Smooth muscle cell of bladder (primary cell): ENCODE data around the gene RNF167. TPM values are rescaled to one million over a fixed set of nuclear protein-coding genes. Genes with fewer than 3 reads are reported as not detected.

Experiments
- total RNA-seq: library from RNA; depleted of rRNA; stranded (reverse); fragments of >200 nt; gene quantifications from 2 replicates; pipeline ENCODE4 v1.2.3, GENCODE V29; 2014

Gene RNF167
- 12.2 and 15.3 TPM in 2 replicates for total RNA-seq

DNA sequence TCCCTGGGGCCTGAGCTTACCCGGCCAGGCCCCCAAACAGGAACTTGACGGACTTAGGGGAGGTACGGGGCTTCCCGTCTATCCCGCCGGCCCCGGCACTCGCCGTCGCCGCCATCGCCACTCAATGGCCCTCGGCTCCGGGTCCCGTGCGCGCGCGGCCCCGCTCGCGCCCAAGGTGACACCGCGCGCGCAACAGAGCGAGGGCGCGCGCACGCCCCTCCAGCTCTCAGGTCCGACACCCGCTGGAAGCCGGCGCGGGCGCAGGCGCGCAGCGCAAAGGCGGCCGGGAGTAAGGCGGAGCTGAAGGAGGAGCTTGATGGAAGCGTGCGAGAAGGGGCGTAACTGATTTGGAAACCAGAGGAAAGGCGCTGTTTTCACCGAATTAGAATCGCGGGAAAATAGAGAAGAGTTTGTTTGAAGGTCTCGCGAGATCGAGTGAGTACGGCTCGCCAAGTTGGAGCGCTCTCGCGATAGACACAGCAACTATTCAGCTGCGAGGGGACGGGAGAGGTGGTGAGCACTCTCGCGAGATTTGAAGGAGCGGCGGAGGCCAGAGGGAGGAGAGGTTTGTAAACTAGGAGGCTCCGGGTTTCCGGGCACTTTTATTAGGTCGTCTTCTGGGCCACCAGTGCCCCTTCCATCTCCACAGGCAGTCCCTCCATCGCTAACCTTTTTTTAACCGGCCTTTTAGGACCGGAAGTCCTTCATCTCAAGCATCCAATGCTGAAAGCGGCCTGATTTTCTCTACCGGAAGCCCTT, at the start of gene RNF167, which contains the start of gene SLC25A11:
RNF167 (plus strand) TSS at position 473 of the 759 bp plus-strand sequence. CDS start 642 bp downstream, outside the sequence.
SLC25A11 (minus strand) TSS at position 251 of the 759 bp plus-strand sequence; CDS start at position 115, 136 bp downstream.

GRCh38 chr17:4899341-4900230, 40.5 kb upstream of the RNF167 start, which contains the start of gene C17orf107:
Gene C17orf107, plus strand, starts transcription at chr17:4899536. Its CDS starts 227 bp downstream, at chr17:4899763.

GRCh38 chr17:4903051-4903818, 36.8 kb upstream of the RNF167 start, which contains the start of gene CHRNE:
Gene CHRNE, minus strand, starts transcription at chr17:4903098. Its CDS starts 35 bp downstream, at chr17:4903063.

DNA sequence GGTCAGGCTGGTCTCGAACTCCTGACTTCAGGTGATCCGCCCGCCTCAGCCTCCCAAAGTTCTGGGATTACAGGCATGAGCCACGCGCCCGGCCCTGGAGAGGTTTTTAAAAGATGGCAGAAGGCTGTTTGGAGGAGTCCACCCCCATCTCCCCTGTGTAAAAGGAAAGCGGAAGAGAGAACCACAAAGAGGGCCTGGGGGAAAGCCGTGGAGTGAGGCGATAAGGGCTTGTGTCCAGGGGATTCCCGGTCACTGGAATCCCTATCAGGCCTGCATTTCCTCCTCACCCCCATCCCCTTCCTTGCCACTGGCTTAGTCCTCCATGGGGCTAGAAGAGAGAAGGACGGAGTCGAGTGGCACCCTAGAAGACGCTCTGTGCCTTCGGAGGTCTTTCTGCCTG, 8.1 kb upstream of the RNF167 start, which contains the start of gene GP1BA:
GP1BA (plus strand) TSS at position 315 of the 400 bp plus-strand sequence. CDS start 328 bp downstream, outside the sequence.

DNA sequence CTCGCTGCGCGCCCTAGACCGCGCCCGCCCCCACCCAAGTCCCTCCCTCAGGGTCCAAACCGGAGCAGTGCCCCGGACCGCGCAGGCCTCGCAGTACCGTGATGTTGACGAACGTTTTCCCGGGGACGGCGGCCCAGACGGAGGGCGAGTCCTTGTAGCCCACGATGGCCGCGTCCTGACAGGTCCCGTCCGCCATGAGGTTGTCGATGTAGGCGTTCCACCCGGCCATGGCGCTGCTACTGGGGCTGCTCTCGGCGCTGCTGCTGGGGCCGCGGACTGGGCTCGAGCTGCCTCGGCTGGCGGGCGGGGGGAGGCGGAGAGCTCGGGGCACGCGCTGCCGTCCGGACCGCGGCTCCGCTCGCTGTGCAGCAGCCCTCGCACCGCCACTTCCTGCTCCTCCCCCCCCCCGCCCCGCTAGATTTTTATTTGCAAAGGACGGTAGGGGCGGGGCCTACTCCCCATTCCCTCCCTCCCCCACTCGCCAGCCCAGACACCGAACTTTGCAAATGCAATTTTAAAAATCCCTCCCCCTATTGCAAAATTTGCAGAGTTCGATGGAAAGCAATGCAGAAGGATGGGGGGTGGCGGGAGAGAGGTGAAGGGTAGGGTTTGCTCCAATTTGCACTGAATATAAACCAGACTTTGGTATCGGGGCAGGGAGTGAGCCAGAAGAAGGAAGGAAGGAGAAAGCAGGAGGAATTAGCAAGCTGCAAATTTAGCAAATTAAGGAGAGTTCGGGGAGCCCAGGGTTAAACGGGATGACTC, 8.3 kb downstream of the RNF167 start, which contains the start of gene PFN1:
PFN1 (minus strand) TSS at position 365 of the 765 bp plus-strand sequence; CDS start at position 229, 136 bp downstream.

GRCh38 chr17:4950746-4951204, 10.7 kb downstream of the RNF167 start, which contains the start of gene ENO3:
Gene ENO3, plus strand, starts transcription at chr17:4951119. Its CDS starts 711 bp downstream, at chr17:4951830.

DNA sequence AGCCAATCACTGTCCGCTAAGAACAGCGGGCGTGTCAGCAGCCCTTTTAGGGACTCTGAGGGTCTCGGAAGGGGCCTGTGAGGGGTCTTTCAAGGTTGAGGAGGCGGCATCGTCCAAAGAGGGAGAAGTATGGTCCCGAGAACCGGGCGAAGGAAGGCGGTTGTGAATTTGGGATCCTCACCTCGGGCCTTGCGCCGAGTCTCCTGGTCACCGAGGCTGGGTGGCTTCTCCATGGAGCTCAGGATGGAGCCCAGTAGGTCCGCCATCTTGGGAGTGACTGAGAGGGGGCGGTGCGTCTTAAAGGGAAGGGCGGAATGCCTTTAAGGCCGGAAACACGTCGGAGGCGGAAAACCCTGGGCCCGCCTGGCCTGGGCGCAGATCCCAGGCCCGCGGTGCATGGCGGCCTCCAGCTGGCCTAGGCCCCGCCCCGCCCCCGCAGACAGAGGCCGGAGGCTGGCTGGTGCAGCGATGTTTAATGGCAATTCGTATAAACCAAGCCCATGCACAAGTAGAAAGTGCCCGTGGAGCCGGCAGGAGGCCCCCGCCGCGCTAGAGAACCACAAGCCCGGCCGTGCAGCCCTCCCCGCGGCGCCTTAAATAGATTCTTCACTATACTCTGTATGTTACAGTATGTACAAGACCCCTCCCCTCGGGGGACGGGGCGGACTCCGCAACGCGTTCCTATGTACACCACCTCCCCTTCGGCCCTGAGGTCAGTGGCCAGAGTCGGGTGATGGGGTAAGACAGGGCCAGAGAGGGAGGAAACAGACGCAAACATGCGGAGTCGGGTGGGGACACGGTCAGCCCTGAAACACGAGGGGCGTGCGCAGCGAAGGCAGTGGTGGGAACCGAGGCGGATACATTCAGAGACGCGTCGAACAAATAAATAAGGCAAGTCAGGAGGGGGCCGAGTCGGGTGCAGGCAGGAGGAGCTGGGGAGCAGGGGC, 27.7 kb downstream of the RNF167 start, which contains the start of gene SPAG7:
SPAG7 (minus strand) TSS at position 279 of the 947 bp plus-strand sequence; CDS start at position 266, 13 bp downstream.

DNA sequence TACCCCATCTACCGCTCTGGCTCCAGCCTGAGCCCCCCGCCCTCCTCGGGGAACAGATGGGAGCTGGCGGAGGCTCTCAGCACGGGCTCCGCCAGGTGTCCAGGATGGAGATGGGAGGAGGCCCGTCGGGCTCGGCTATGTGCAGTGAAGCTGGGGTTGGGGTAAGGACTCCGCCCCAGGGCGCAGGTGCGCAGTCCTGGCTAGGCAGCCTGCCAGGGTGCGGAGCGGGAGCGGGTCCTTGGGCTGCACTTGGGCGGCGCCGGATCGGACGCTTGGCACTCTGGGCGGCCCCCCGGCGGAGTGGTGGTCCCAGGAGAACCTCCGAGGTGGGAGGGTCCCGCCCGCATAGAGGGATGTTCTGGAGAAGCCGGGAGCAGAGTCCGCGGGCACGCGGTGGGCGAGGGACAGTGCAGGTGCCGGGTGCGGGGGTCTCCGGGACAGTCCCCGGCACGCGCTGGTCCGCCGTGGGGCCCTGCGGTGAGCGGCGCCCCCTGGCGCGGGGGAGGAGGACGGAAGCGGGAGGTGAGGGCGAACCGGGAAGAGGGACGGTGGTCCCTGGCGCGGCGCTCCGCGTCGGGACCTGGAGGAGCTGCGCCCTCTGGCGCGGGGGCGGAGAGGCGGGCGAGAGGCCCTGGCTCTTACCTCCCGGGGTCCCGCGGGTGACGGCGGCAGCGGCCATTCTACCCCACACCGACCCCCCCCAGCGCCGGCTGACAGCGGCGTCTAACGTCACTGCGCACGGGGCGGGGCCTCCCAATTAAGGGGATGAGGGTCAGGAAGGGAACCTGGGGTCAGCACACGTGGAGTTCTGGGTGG, 47.1 kb downstream of the RNF167 start, which contains the start of gene CAMTA2:
CAMTA2 (minus strand) TSS at position 725 of the 816 bp plus-strand sequence. CDS start 1,453 bp downstream, outside the sequence.

Other genes starting within 250 kb of the RNF167 start
- 9.0 and 11.9 TPM in 2 replicates for gene PELP1, start 236.1 kb upstream of the RNF167 start, total RNA-seq
- 2.1 and 3.2 TPM in 2 replicates for gene ARRB2, start 229.6 kb upstream of the RNF167 start, total RNA-seq
- gene MED11, start 208.8 kb upstream of the RNF167 start, total RNA-seq: 10.4 and 16.5 TPM in 2 replicates
- gene ZMYND15, start 200.4 kb upstream of the RNF167 start, total RNA-seq: 0.09 and 0.14 TPM in 2 replicates
- gene CXCL16, start 200.3 kb upstream of the RNF167 start, total RNA-seq: 1.8 and 2.1 TPM in 2 replicates
- not detected in 2 replicates for gene TM4SF5, start 168.4 kb upstream of the RNF167 start, total RNA-seq
- gene VMO1, start 153.9 kb upstream of the RNF167 start, total RNA-seq: 0.74 and 3.3 TPM in 2 replicates
- not detected in 2 replicates for gene GLTPD2, start 151.3 kb upstream of the RNF167 start, total RNA-seq
- gene PSMB6, start 144.1 kb upstream of the RNF167 start, total RNA-seq: 164 and 179 TPM in 2 replicates
- 14.2 and 15.8 TPM in 2 replicates for gene PLD2, start 133.1 kb upstream of the RNF167 start, total RNA-seq
- gene MINK1, start 106.9 kb upstream of the RNF167 start, total RNA-seq: 17.1 and 21.0 TPM in 2 replicates
- 4.3 and 6.1 TPM in 2 replicates for gene C17orf107, start 40.7 kb upstream of the RNF167 start, total RNA-seq
- 0.14 and 1.4 TPM in 2 replicates for gene CHRNE, start 37.2 kb upstream of the RNF167 start, total RNA-seq
- gene GP1BA, start 8.0 kb upstream of the RNF167 start, total RNA-seq: not detected in 2 replicates
- 51.8 and 62.5 TPM in 2 replicates for gene SLC25A11, start 222 bp upstream of the RNF167 start, total RNA-seq
- gene PFN1, start 8.3 kb downstream of the RNF167 start, total RNA-seq: 381 and 445 TPM in 2 replicates
- gene ENO3, start 10.9 kb downstream of the RNF167 start, total RNA-seq: 1.6 and 2.6 TPM in 2 replicates
- gene SPAG7, start 27.5 kb downstream of the RNF167 start, total RNA-seq: 50.8 and 60.6 TPM in 2 replicates
- 6.8 and 6.9 TPM in 2 replicates for gene CAMTA2, start 47.4 kb downstream of the RNF167 start, total RNA-seq
- gene INCA1, start 57.3 kb downstream of the RNF167 start, total RNA-seq: 0.37 and 0.57 TPM in 2 replicates
- 77.7 and 97.3 TPM in 2 replicates for gene KIF1C, start 57.7 kb downstream of the RNF167 start, total RNA-seq
- gene SLC52A1, start 95.2 kb downstream of the RNF167 start, total RNA-seq: 0.14 TPM in 1 of 2 replicates, not detected in the other
- 1.0 and 1.3 TPM in 2 replicates for gene ZFP3, start 138.2 kb downstream of the RNF167 start, total RNA-seq
- gene ZNF232, start 171.6 kb downstream of the RNF167 start, total RNA-seq: 5.3 and 6.6 TPM in 2 replicates
- under 0.01 TPM in 1 of 2 replicates, not detected in the other for gene USP6, start 175.8 kb downstream of the RNF167 start, total RNA-seq